Ishikawa (cell line): ENCODE results near the gene SYNDIG1.

Experiments used
- CEBPB ChIP-seq: IDR thresholded peaks from 2 replicates; pipeline ENCODE4 v1.6.1; 2012
- EGR1 ChIP-seq: IDR thresholded peaks from 2 replicates; pipeline ENCODE4 v1.6.1; 2012
- EP300 ChIP-seq: IDR thresholded peaks from 2 replicates; pipeline ENCODE4 v1.6.1; 2012; ENCODE audit warnings: borderline replicate concordance
- FOXM1 ChIP-seq: IDR thresholded peaks from 2 replicates; pipeline ENCODE4 v1.6.1; 2012; ENCODE audit warnings: low read depth, borderline replicate concordance
- RAD21 ChIP-seq: IDR thresholded peaks from 2 replicates; pipeline ENCODE4 v1.6.1; 2012; ENCODE audit warnings: low read depth
- TAF1 ChIP-seq: IDR thresholded peaks from 2 replicates; pipeline ENCODE4 v1.6.1; 2012; ENCODE audit warnings: low read depth, mild to moderate bottlenecking
- YY1 ChIP-seq: IDR thresholded peaks from 2 replicates; pipeline ENCODE4 v1.6.1; 2012; ENCODE audit warnings: low read depth

GRCh38 chr20:24545168-24545567 lies 75.7 kb downstream of the SYNDIG1 start:
- no peak for TF ChIP-seq RAD21
- TF ChIP-seq FOXM1: no peak
- TF ChIP-seq EP300: no peak
- no peak for TF ChIP-seq EGR1
- TF ChIP-seq CEBPB: no peak
- TF ChIP-seq TAF1: no peak
- no peak for TF ChIP-seq YY1
